NT2/D1 (cell line): ENCODE measurements around the gene LRRC56.

Source experiments
- DNase-seq: peaks from one replicate; pipeline ENCODE4 v3.0.0-alpha.2; 2011; ENCODE audit warnings: low read depth, low spot score
- H3K27me3 ChIP-seq: 2 replicates; pipeline ENCODE4 v1.6.0; 2011; ENCODE audit warnings: mild to moderate bottlenecking; ENCODE audit not compliant: insufficient read length, insufficient read depth
- H3K36me3 ChIP-seq: 2 replicates; pipeline ENCODE4 v1.6.1; 2011; ENCODE audit warnings: mild to moderate bottlenecking, low read length, mixed read lengths; ENCODE audit not compliant: insufficient read depth, insufficient read length
- H3K4me1 ChIP-seq: 2 replicates; pipeline ENCODE4 v1.5.1; 2011; ENCODE audit not compliant: insufficient read depth, insufficient read length
- H3K4me3 ChIP-seq: 2 replicates; pipeline ENCODE4 v1.5.1; 2011; ENCODE audit warnings: low read depth; ENCODE audit not compliant: insufficient read length
- H3K9ac ChIP-seq: 2 replicates; pipeline ENCODE4 v1.6.0; 2011; ENCODE audit warnings: low read depth; ENCODE audit not compliant: insufficient read length
- H3K9me3 ChIP-seq: 2 replicates; pipeline ENCODE4 v1.5.1; 2011; ENCODE audit warnings: mild to moderate bottlenecking, low read length; ENCODE audit not compliant: insufficient read depth
- SUZ12 ChIP-seq: IDR thresholded peaks from 2 replicates; pipeline ENCODE4 v1.6.1; 2011; ENCODE audit not compliant: insufficient read length, insufficient read depth; ENCODE audit errors: extremely low read depth
- YY1 ChIP-seq: IDR thresholded peaks from 2 replicates; pipeline ENCODE4 v1.6.1; 2011; ENCODE audit not compliant: insufficient read length, insufficient read depth
- ZNF274 ChIP-seq: IDR thresholded peaks from 2 replicates; pipeline ENCODE4 v1.6.1; 2011; ENCODE audit warnings: mild to moderate bottlenecking, low read depth, low read length

LRRC56 gene

DNA sequence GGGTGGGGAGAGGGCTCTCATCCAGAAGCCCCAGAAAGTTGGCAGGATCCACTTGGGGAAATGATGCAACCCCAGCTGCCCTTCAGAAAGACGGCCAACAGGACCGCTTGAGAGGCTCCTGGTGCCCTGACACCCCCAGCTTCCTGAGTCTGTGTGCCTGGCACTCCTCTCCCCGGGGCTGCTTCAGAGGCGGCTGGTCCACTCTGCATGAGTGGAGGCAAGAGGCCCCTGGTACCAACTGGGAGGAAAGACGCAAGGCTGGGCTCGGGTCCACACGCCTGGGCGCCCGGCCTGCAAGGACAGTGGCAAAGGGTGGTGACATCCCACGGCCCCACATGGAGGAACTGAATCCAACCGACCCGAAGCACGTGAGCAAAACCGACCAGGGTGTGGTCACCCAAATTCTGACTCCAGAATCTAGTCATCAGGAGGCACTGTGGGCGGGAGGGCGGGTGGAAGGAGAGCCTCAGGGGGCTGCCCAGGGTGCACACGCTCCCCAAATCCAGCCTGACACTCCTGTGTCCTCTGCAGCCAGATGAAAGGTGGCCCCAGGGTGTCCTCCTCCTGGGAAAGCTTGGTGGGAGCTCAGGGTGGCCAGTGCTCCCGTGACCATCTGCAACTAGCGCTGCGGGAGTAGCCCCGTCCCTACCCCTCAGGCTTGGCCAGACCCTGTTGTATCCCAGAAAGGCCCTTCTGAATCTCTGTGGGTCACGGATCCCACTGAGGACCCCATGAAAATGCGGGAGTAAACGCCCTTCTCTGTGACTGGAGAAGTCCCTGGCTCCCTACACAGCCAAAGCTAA is 33.9 kb upstream of the LRRC56 start:
- H3K9me3 ChIP-seq = no peaks in the 10 kb centered on the region
- peak overlapping the region; percentile 4 for H3K4me3 ChIP-seq
- peaks cover 14% of the 10 kb centered on the region for H3K4me1 ChIP-seq
- H3K27me3 ChIP-seq = no peaks in the 10 kb centered on the region
- DNase-seq = no peak
- peaks cover 73% of the 10 kb centered on the region for H3K36me3 ChIP-seq
- TF ChIP-seq SUZ12 = no peak
- no peak for TF ChIP-seq ZNF274
- TF ChIP-seq YY1 = no peak
- H3K9ac ChIP-seq = no peak overlapping the region

GRCh38 chr11:504053-504993 is 33.0 kb upstream of the LRRC56 start:
- Histone ChIP-seq H3K4me3 (peak overlapping the region; percentile 4), H3K27me3 (no peaks in the 10 kb centered on the region), H3K9ac (no peak overlapping the region), H3K4me1 (peaks cover 12% of the 10 kb centered on the region), H3K9me3 (no peaks in the 10 kb centered on the region), H3K36me3 (peaks cover 71% of the 10 kb centered on the region)
- DNase-seq = no peak
- TF ChIP-seq SUZ12 (no peak), ZNF274 (no peak), YY1 (no peak)

- Histone ChIP-seq H3K9me3 (no peaks in the 10 kb centered on the region), H3K4me3 (no peak overlapping the region), H3K9ac (no peak overlapping the region), H3K27me3 (no peaks in the 10 kb centered on the region), H3K36me3 (peaks cover 69% of the 10 kb centered on the region), H3K4me1 (peaks cover 12% of the 10 kb centered on the region)
- DNase-seq = no peak
- TF ChIP-seq ZNF274 = no peak
- TF ChIP-seq YY1 = no peak
Observed at GRCh38 chr11:504994-505344, 32.4 kb upstream of the LRRC56 start.

DNA sequence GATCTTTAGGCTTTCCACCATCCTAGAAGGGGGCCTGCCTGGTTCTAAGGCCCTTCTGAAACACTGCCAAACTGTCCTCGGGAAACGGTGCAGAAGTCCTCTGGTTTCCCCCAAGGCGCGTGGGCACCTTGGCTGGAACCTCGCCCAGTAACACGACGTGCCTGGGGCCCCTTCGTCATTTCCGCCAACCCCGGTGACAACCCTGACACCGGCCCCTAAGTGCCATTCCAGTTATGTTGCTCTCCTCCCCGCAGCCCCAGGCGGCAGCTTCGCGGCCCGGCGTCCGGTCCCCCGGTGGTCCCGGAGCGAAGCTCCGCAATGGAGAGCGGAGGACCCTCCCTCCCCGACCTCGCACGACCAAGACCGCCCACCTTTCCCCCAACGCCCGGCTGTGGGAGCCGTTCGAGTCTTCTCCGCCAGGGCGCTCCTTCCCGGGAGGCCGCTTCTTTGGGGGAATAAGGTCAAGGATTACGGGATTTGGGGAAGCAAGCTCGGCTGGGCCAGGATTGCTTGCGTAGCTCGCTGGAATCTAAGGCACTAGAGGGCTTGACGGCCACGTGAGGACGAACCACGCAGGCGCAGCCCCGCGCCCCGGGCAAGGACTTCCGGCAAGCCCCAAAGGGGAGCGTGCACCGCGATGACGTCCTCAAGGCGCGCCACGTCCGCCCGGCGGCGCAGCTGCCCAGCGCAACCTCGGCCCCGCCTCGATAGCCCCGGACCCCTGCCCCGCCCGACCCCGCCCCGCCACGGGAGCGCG is 30.9 kb upstream of the LRRC56 start:
- Histone ChIP-seq H3K4me3 (peak overlapping the region; percentile 92), H3K36me3 (peaks cover 62% of the 10 kb centered on the region), H3K4me1 (peaks cover 10% of the 10 kb centered on the region), H3K9ac (peak overlapping the region; percentile 97), H3K9me3 (no peaks in the 10 kb centered on the region), H3K27me3 (no peaks in the 10 kb centered on the region)
- no peak for TF ChIP-seq SUZ12
- no peak for TF ChIP-seq ZNF274
- no peak for TF ChIP-seq YY1
- DNase-seq = peak; percentile 98

- Histone ChIP-seq H3K9ac (peak within 1 kb of the TSS; percentile 97), H3K4me1 (peaks cover 10% of the 10 kb centered on the region), H3K27me3 (no peaks in the 10 kb centered on the region), H3K36me3 (peaks cover 58% of the 10 kb centered on the region), H3K4me3 (peak within 1 kb of the TSS; percentile 92), H3K9me3 (no peaks in the 10 kb centered on the region)
- peak; percentile 86 for DNase-seq
- TF ChIP-seq YY1 (no peak), ZNF274 (no peak), SUZ12 (no peak)
Observed at GRCh38 chr11:506995-507726, 30.2 kb upstream of the LRRC56 start, which contains the start of gene RNH1. Gene RNH1, minus strand, starts transcription at chr11:507242. Its CDS starts 5,080 bp downstream, at chr11:502162.

DNA sequence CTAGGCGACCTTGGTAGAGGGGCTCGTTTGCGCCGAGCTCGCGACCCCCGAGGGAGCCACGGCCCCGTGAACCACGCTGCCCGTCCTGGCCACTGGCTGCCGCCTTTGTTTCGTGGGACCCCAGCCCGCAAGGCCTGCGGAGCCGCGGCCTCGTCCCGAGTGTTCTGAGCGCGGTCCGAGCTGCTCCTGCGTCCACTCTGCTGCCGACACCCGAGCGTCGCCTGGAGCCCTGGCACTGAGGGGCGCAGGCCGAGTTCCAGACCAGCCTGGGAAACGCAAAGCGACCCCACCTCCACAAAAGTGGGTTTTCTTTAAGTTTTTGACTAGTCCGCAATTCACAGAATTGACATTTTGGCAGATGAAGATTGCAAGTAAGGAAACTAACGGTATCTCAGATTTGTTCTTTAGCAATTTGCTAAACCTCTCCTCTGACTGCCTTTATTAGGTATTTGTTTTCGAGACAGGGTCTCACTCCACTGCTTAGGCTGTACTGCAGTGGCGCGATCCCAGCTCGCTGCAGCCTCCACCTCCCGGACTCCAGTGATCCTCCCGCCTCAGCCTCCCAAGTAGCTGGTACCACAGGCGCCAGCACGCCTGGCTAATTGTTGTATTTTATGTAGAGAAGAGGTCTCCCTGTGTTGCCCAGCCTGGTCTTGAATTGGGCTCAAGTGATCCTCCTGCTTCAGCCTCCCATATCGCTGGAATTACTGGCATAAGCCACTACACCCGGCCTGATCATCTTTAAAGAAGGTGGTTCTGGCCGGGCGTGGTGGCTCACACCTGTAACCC is 29.4 kb upstream of the LRRC56 start:
- DNase-seq = no peak
- Histone ChIP-seq H3K4me3 (peak overlapping the region; percentile 85), H3K9me3 (no peaks in the 10 kb centered on the region), H3K4me1 (peaks cover 6% of the 10 kb centered on the region), H3K9ac (peak overlapping the region; percentile 96), H3K36me3 (peaks cover 58% of the 10 kb centered on the region), H3K27me3 (no peaks in the 10 kb centered on the region)
- no peak for TF ChIP-seq ZNF274
- no peak for TF ChIP-seq YY1
- no peak for TF ChIP-seq SUZ12
